Mucosa of descending colon (tissue), 3 donors: ENCODE data around the gene GPA33. TPM values are rescaled to one million over a fixed set of nuclear protein-coding genes. Genes with fewer than 3 reads are reported as not detected.
A peak's percentile ranks its signal among the peaks of the same experiment; 100 is the strongest.

Source experiments
- ATAC-seq: fragments of 200-7000 bp; cut with Tn5 transposase; one replicate; pipeline ENCODE4 v1.9.1; 2020; ENCODE audit warnings: mild to moderate bottlenecking, moderate library complexity
- DNase-seq, 3 donors: peaks; one replicate each; pipeline ENCODE4 v3.0.0-alpha.2; 2020
- H3K36me3 ChIP-seq: fragments of 200-600 bp; one replicate; pipeline ENCODE4 v1.8.0; 2021; ENCODE audit warnings: low read depth, mild to moderate bottlenecking
- H3K4me1 ChIP-seq: fragments of 200-600 bp; one replicate; pipeline ENCODE4 v1.8.0; 2021; ENCODE audit warnings: low read depth, mild to moderate bottlenecking
- H3K4me3 ChIP-seq: fragments of 200-600 bp; one replicate; pipeline ENCODE4 v1.8.0; 2021; ENCODE audit warnings: mild to moderate bottlenecking
- H3K9me3 ChIP-seq: fragments of 200-600 bp; one replicate; pipeline ENCODE4 v1.8.0; 2021; ENCODE audit warnings: mild to moderate bottlenecking
- CTCF ChIP-seq: fragments of 200-600 bp; IDR thresholded peaks from one replicate; pipeline ENCODE4 v1.8.0; 2022; ENCODE audit warnings: antibody characterized with exemption, mild to moderate bottlenecking
- intact Hi-C, 2 donors: fragments of 100-400 bp; cut with DNase I in 1 of 2; cut with micrococcal nuclease in 1 of 2; formaldehyde crosslinking; loops; one replicate each; pipeline versions ENCODE4 v1.11.0 to v1.11.1; 2022; cut with DNase I, micrococcal nuclease
- total RNA-seq, 3 donors: library from RNA; stranded (reverse); fragmentation: NEBNext Ultra II Directional in 2 of 3; extraction: Animal tissue kit (Norgen Biotek cat#: 25700) in 2 of 3; gene quantifications; one replicate each; pipeline versions ENCODE4 v1.2.1 to v1.2.4, GENCODE V29; 2021 to 2023
- donor health status: DM: no; HTN: no; CAD: no; lungs with moderate emphysema.
- donor health status: DM: no; HTN: no; CAD: no.
- donor health status: DM: no; HTN: yes; CAD: no.

Gene GPA33
- total RNA-seq, 3 donors from 2014 or later, result 221 to 764 (median 482) TPM

- DNase-seq (no peak), ATAC-seq (no peak)
- no peak for TF ChIP-seq CTCF
- no peaks in the 10 kb centered on the region for H3K36me3 ChIP-seq
- H3K9me3 ChIP-seq, result no peaks in the 10 kb centered on the region
- H3K4me3 ChIP-seq, result no peak overlapping the region
- intact Hi-C loops, result loop anchor here (5.0 to 10.0 kb wide), 4 partner anchors 150 to 470 kb away; no protein-coding TSS in a partner anchor
- H3K4me1 ChIP-seq, result peaks cover 17% of the 10 kb centered on the region
These were observed 25.6 kb downstream of the GPA33 start for GRCh38 chr1:167064621-167065020.

- ATAC-seq, result no peak
- intact Hi-C loops, result loop anchor here in 1 of 2 donors (10.0 kb wide), 2 partner anchors 154 to 474 kb away; no protein-coding TSS in a partner anchor
These were observed 29.1 kb downstream of the GPA33 start for GRCh38 chr1:167061073-167061464.

GRCh38 chr1:167060141-167061072, 29.8 kb downstream of the GPA33 start:
- Histone ChIP-seq H3K9me3 (no peaks in the 10 kb centered on the region), H3K4me3 (no peak overlapping the region), H3K4me1 (peaks cover 5% of the 10 kb centered on the region), H3K36me3 (no peaks in the 10 kb centered on the region)
- intact Hi-C loops, result loop anchor here in 1 of 2 donors (10.0 kb wide), 2 partner anchors 154 to 474 kb away; no protein-coding TSS in a partner anchor
- no peak for TF ChIP-seq CTCF
- ATAC-seq, result no peak
- no peak for DNase-seq

More at GRCh38 chr1:167061073-167061464, 29.1 kb downstream of the GPA33 start:
- no peaks in the 10 kb centered on the region for H3K9me3 ChIP-seq
- no peak overlapping the region for H3K4me3 ChIP-seq
- DNase-seq, result no peak
- H3K36me3 ChIP-seq, result no peaks in the 10 kb centered on the region
- H3K4me1 ChIP-seq, result peaks cover 9% of the 10 kb centered on the region
- no peak for TF ChIP-seq CTCF

- Histone ChIP-seq H3K4me1 (no peaks in the 10 kb centered on the region), H3K36me3 (no peaks in the 10 kb centered on the region), H3K9me3 (no peaks in the 10 kb centered on the region), H3K4me3 (no peak overlapping the region)
- ATAC-seq (no peak), DNase-seq (no peak)
- no peak for TF ChIP-seq CTCF
- intact Hi-C loops, result loop anchor here (2.0 to 10.0 kb wide), 4 partner anchors 147 to 475 kb away; no protein-coding TSS in a partner anchor
These were observed 30.4 kb downstream of the GPA33 start for GRCh38 chr1:167059809-167060107.

GRCh38 chr1:167059045-167059808, 30.9 kb downstream of the GPA33 start:
- Histone ChIP-seq H3K4me1 (no peaks in the 10 kb centered on the region), H3K4me3 (no peak overlapping the region), H3K36me3 (no peaks in the 10 kb centered on the region), H3K9me3 (no peaks in the 10 kb centered on the region)
- peak; percentile 78 for ATAC-seq
- intact Hi-C loops, result loop anchor here (2.0 to 5.0 kb wide), 2 partner anchors 147 to 148 kb away; no protein-coding TSS in a partner anchor
- peak in 2 of 3 donors; percentile 76 to 85 for DNase-seq
- TF ChIP-seq CTCF, result peak; percentile 81
